Suprapubic skin (tissue), 4 donors: ENCODE data around the gene GPR37L1. TPM values are rescaled to one million over a fixed set of nuclear protein-coding genes. Genes with fewer than 3 reads are reported as not detected.

Source experiments
- DNase-seq, 2 donors: peaks; one replicate each; pipeline ENCODE4 v3.0.0-alpha.2; 2019; ENCODE audit warnings: low spot score in 2 of 2
- H3K27ac ChIP-seq: fragments of 200-600 bp; sonication (generic); one replicate; pipeline ENCODE4 v1.5.1; 2019
- H3K27me3 ChIP-seq: fragments of 200-600 bp; sonication (generic); one replicate; pipeline ENCODE4 v1.5.1; 2019
- H3K36me3 ChIP-seq: fragments of 200-600 bp; sonication (generic); one replicate; pipeline ENCODE4 v1.5.1; 2019
- H3K4me1 ChIP-seq: fragments of 200-600 bp; sonication (generic); one replicate; pipeline ENCODE4 v1.5.1; 2019
- H3K4me3 ChIP-seq: fragments of 200-600 bp; sonication (generic); one replicate; pipeline ENCODE4 v1.5.1; 2019; ENCODE audit warnings: mild to moderate bottlenecking
- H3K9me3 ChIP-seq: fragments of 200-600 bp; sonication (generic); one replicate; pipeline ENCODE4 v1.5.1; 2019
- CTCF ChIP-seq, 2 donors: fragments of 200-600 bp in 1 of 2; fragments of 450-650 bp in 1 of 2; sonication (generic) in 1 of 2; IDR thresholded peaks; one replicate each; pipeline ENCODE4 v1.5.1; 2016 to 2019; ENCODE audit warnings: antibody characterized with exemption in 2 of 2, mild to moderate bottlenecking in 1 of 2, moderate library complexity in 1 of 2
- EP300 ChIP-seq: sonication (generic); formaldehyde crosslinking; IDR thresholded peaks from one replicate; pipeline ENCODE4 v1.6.1; 2017; ENCODE audit warnings: antibody characterized with exemption
- POLR2A ChIP-seq, 2 donors: fragments of 450-650 bp; IDR thresholded peaks; one replicate each; pipeline ENCODE4 v1.6.1; 2017; ENCODE audit warnings: antibody characterized with exemption in 2 of 2, mild to moderate bottlenecking in 2 of 2, moderate library complexity in 2 of 2
- POLR2AphosphoS5 ChIP-seq, 3 donors: sonication (generic); formaldehyde crosslinking; IDR thresholded peaks; one replicate each; pipeline ENCODE4 v1.6.1; 2017; ENCODE audit warnings: antibody characterized with exemption in 3 of 3
- WGBS: methylation state at CpG from one replicate; pipeline ENCODE4 v1.1.5; 2018; 5-methylcytosine and 5-hydroxymethylcytosine counted together
- total RNA-seq, 4 donors: library from RNA; depleted of rRNA; stranded (reverse); fragments of >200 nt; gene quantifications; one replicate each; pipeline ENCODE4 v1.1.0, GENCODE V29; 2016

GPR37L1 gene
- total RNA-seq, 4 donors from 2014 or later = not detected

- H3K4me1 ChIP-seq = peaks cover 6% of the 10 kb centered on the region
- H3K4me3 ChIP-seq = no peak overlapping the region
- H3K36me3 ChIP-seq = no peaks in the 10 kb centered on the region
- H3K27me3 ChIP-seq = peaks cover 21% of the 10 kb centered on the region
- TF ChIP-seq POLR2AphosphoS5 (IDR thresholded peaks at IDR 0.05) (no peak), EP300 (no peak), CTCF (IDR thresholded peaks at IDR 0.05) (no peak), POLR2A (IDR thresholded peaks at IDR 0.05) (no peak)
- no peak for DNase-seq
- H3K27ac ChIP-seq = no peak overlapping the region
- WGBS = 83% methylated on average over 2 of the region's 7 CpGs
- H3K9me3 ChIP-seq = no peaks in the 10 kb centered on the region
These were observed 58.9 kb downstream of the GPR37L1 start for GRCh38 chr1:202181586-202181985.

GRCh38 chr1:202182040-202182877 is 59.5 kb downstream of the GPR37L1 start:
- TF ChIP-seq CTCF (IDR thresholded peaks at IDR 0.05) (no peak), EP300 (no peak), POLR2AphosphoS5 (IDR thresholded peaks at IDR 0.05) (no peak), POLR2A (IDR thresholded peaks at IDR 0.05) (no peak)
- Histone ChIP-seq H3K36me3 (no peaks in the 10 kb centered on the region), H3K27ac (no peak overlapping the region), H3K4me1 (peaks cover 6% of the 10 kb centered on the region), H3K9me3 (no peaks in the 10 kb centered on the region), H3K27me3 (peaks cover 21% of the 10 kb centered on the region), H3K4me3 (no peak overlapping the region)
- 90% methylated on average over 8 of the region's 8 CpGs for WGBS
- DNase-seq = no peak

Other genes starting within 250 kb of the GPR37L1 start
- 10 to 100 TPM in 1 of 4 donors, 1 to 10 TPM in 3; 5.3 to 19.4 (median 6.7) TPM for gene SHISA4, start 234.0 kb upstream of the GPR37L1 start, total RNA-seq
- 10 to 100 TPM; 13.0 to 29.9 (median 18.1) TPM for gene LMOD1, start 176.4 kb upstream of the GPR37L1 start, total RNA-seq
- 10 to 100 TPM; 18.8 to 24.8 (median 21.3) TPM for gene TIMM17A, start 167.4 kb upstream of the GPR37L1 start, total RNA-seq
- gene RNPEP, start 140.3 kb upstream of the GPR37L1 start, total RNA-seq = 100 to 1,000 TPM in 1 of 4 donors, 10 to 100 TPM in 3; 53.3 to 107 (median 74.1) TPM
- gene ELF3, start 112.3 kb upstream of the GPR37L1 start, total RNA-seq = 10 to 100 TPM; 10.8 to 39.9 (median 26.7) TPM
- 10 to 100 TPM; 41.1 to 46.3 (median 43.0) TPM for gene ARL8A, start 21.8 kb downstream of the GPR37L1 start, total RNA-seq
- 1 to 10 TPM in 1 of 4 donors, under 1 TPM in 2, not detected in 1; 0.42 to 2.7 (median 0.60) TPM for gene PTPN7, start 37.7 kb downstream of the GPR37L1 start, total RNA-seq
- gene LGR6, start 70.9 kb downstream of the GPR37L1 start, total RNA-seq = 1 to 10 TPM; 1.6 to 4.9 (median 4.1) TPM
- 10 to 100 TPM in 2 of 4 donors, 1 to 10 TPM in 2; 4.1 to 13.3 (median 7.6) TPM for gene UBE2T, start 219.0 kb downstream of the GPR37L1 start, total RNA-seq
- gene PPP1R12B, start 225.8 kb downstream of the GPR37L1 start, total RNA-seq = 10 to 100 TPM; 28.4 to 90.7 (median 30.8) TPM